Measurements from ENCODE around the gene NPL.

NPL gene

GRCh38 chr1:182781841-182782586 is 7.6 kb upstream of the NPL start:
- Histone ChIP-seq H3K27me3 (replicated peaks; ENCODE audit: control insufficient read depth, insufficient read depth, low read length) (no peaks in the 10 kb centered on the region), H3K36me3 (ENCODE audit: control insufficient read depth, insufficient read depth, low read length) (no peaks in the 10 kb centered on the region), H3K4me3 (replicated peaks; ENCODE audit: low read depth, low read length) (no peak overlapping the region)
- peak; percentile 91 for TF ChIP-seq CTCF (IDR thresholded peaks at IDR 0.05; ENCODE audit: insufficient read depth, low read length, poor library complexity, severe bottlenecking)
- DNase-seq (ENCODE audit: extremely low read depth, insufficient read length), result peak; percentile 35

GRCh38 chr1:182782587-182782913 is 7.0 kb upstream of the NPL start:
- H3K27me3 ChIP-seq (replicated peaks; ENCODE audit: control insufficient read depth, insufficient read depth, low read length), result no peaks in the 10 kb centered on the region
- no peak for DNase-seq (ENCODE audit: extremely low read depth, insufficient read length)
- no peaks in the 10 kb centered on the region for H3K36me3 ChIP-seq (ENCODE audit: control insufficient read depth, insufficient read depth, low read length)
- no peak for TF ChIP-seq CTCF (IDR thresholded peaks at IDR 0.05; ENCODE audit: insufficient read depth, low read length, poor library complexity, severe bottlenecking)
- H3K4me3 ChIP-seq (replicated peaks; ENCODE audit: low read depth, low read length), result no peak overlapping the region

GRCh38 chr1:182783068-182783467 is 6.5 kb upstream of the NPL start:
- DNase-seq (ENCODE audit: extremely low read depth, insufficient read length), result no peak
- TF ChIP-seq CTCF (IDR thresholded peaks at IDR 0.05; ENCODE audit: insufficient read depth, low read length, poor library complexity, severe bottlenecking), result peak; percentile 28
- Histone ChIP-seq H3K27me3 (replicated peaks; ENCODE audit: control insufficient read depth, insufficient read depth, low read length) (no peaks in the 10 kb centered on the region), H3K36me3 (ENCODE audit: control insufficient read depth, insufficient read depth, low read length) (no peaks in the 10 kb centered on the region), H3K4me3 (replicated peaks; ENCODE audit: low read depth, low read length) (no peak overlapping the region)

GRCh38 chr1:182784556-182785171 is 4.9 kb upstream of the NPL start:
- TF ChIP-seq CTCF (IDR thresholded peaks at IDR 0.05; ENCODE audit: insufficient read depth, low read length, poor library complexity, severe bottlenecking), result peak; percentile 80
- no peak for DNase-seq (ENCODE audit: extremely low read depth, insufficient read length)
- H3K27me3 ChIP-seq (replicated peaks; ENCODE audit: control insufficient read depth, insufficient read depth, low read length), result no peaks in the 10 kb centered on the region
- H3K4me3 ChIP-seq (replicated peaks; ENCODE audit: low read depth, low read length), result no peak overlapping the region
- H3K36me3 ChIP-seq (ENCODE audit: control insufficient read depth, insufficient read depth, low read length), result no peaks in the 10 kb centered on the region

GRCh38 chr1:182785181-182785580 is 4.4 kb upstream of the NPL start:
- DNase-seq (ENCODE audit: extremely low read depth, insufficient read length), result no peak
- H3K27me3 ChIP-seq (replicated peaks; ENCODE audit: control insufficient read depth, insufficient read depth, low read length), result no peaks in the 10 kb centered on the region
- H3K4me3 ChIP-seq (replicated peaks; ENCODE audit: low read depth, low read length), result no peak overlapping the region
- no peaks in the 10 kb centered on the region for H3K36me3 ChIP-seq (ENCODE audit: control insufficient read depth, insufficient read depth, low read length)
- no peak for TF ChIP-seq CTCF (IDR thresholded peaks at IDR 0.05; ENCODE audit: insufficient read depth, low read length, poor library complexity, severe bottlenecking)

All from GM06990 (cell line).